Mesenchymal stem cell (in vitro differentiated cells and primary cell): Measurements from ENCODE around the gene MYO18B.

Experiments used
- DNase-seq: peaks from one replicate; pipeline ENCODE4 v3.0.0-alpha.2; 2013
- H2AFZ ChIP-seq: one replicate; pipeline ENCODE4 v1.6.1; 2013; ENCODE audit warnings: low read depth, mild to moderate bottlenecking, control low read depth, inconsistent platforms, low read length, moderate library complexity
- H2AK5ac ChIP-seq: 2 replicates; pipeline ENCODE4 v1.6.1; 2013; ENCODE audit warnings: low read length, moderate library complexity, mild to moderate bottlenecking, inconsistent platforms; ENCODE audit not compliant: severe bottlenecking
- H2BK120ac ChIP-seq: one replicate; pipeline ENCODE4 v1.6.1; 2013; ENCODE audit warnings: low read depth, mild to moderate bottlenecking, inconsistent platforms, low read length, moderate library complexity
- H2BK12ac ChIP-seq, 2 experiments: one replicate each; pipeline ENCODE4 v1.6.1; 2013; ENCODE audit warnings: inconsistent platforms in 2 of 2, low read length in 2 of 2, mild to moderate bottlenecking in 2 of 2, moderate library complexity in 2 of 2, control low read depth in 1 of 2
- H2BK15ac ChIP-seq: one replicate; pipeline ENCODE4 v1.6.1; 2013; ENCODE audit warnings: mild to moderate bottlenecking, low read depth, inconsistent platforms; ENCODE audit not compliant: poor library complexity, severe bottlenecking
- H2BK5ac ChIP-seq: 2 replicates; pipeline ENCODE4 v1.6.1; 2013; ENCODE audit warnings: low read depth, mild to moderate bottlenecking, low read length, control low read depth, inconsistent platforms; ENCODE audit not compliant: poor library complexity, severe bottlenecking
- H3K14ac ChIP-seq, 2 experiments: one replicate each; pipeline ENCODE4 v1.6.1; 2013; ENCODE audit warnings: inconsistent platforms in 2 of 2, low read length in 2 of 2, control low read depth in 1 of 2, mild to moderate bottlenecking in 1 of 2, moderate library complexity in 1 of 2
- H3K18ac ChIP-seq, 2 experiments: one replicate each; pipeline ENCODE4 v1.6.1; 2013; ENCODE audit warnings: inconsistent platforms in 2 of 2, low read length in 2 of 2, control low read depth in 1 of 2, low read depth in 1 of 2, mild to moderate bottlenecking in 1 of 2
- H3K23ac ChIP-seq, 2 experiments: one replicate each; pipeline ENCODE4 v1.6.1; 2013; ENCODE audit warnings: inconsistent platforms in 2 of 2, low read length in 2 of 2, mild to moderate bottlenecking in 2 of 2, moderate library complexity in 2 of 2, control low read depth in 1 of 2
- H3K27ac ChIP-seq: 2 replicates; pipeline ENCODE4 v1.5.1; 2013; ENCODE audit warnings: mild to moderate bottlenecking, moderate library complexity, low read length, control low read depth, inconsistent platforms; ENCODE audit not compliant: poor library complexity, severe bottlenecking
- H3K27me3 ChIP-seq, 2 experiments: 2 replicates each; pipeline versions ENCODE4 v1.6.1 to v1.7.0; 2013; ENCODE audit warnings: low read length in 2 of 2, mild to moderate bottlenecking in 2 of 2, moderate library complexity in 2 of 2, control low read depth in 1 of 2, inconsistent platforms in 1 of 2; ENCODE audit not compliant: control insufficient read depth in 1 of 2, insufficient read depth in 1 of 2
- H3K36me3 ChIP-seq, 2 experiments: 2 replicates each; pipeline versions ENCODE4 v1.6.1 to v1.7.0; 2013; ENCODE audit warnings: low read length in 2 of 2, control low read depth in 1 of 2, inconsistent platforms in 1 of 2, low read depth in 1 of 2, mild to moderate bottlenecking in 1 of 2; ENCODE audit not compliant: insufficient read depth in 2 of 2, control insufficient read depth in 1 of 2
- H3K4ac ChIP-seq, 2 experiments: one replicate each; pipeline ENCODE4 v1.6.1; 2013; ENCODE audit warnings: inconsistent platforms in 2 of 2, low read length in 2 of 2, mild to moderate bottlenecking in 2 of 2, moderate library complexity in 2 of 2, control low read depth in 1 of 2, low read depth in 1 of 2
- H3K4me1 ChIP-seq: 2 replicates; pipeline ENCODE4 v1.6.1; 2013; ENCODE audit warnings: low read depth, low read length, control low read depth; ENCODE audit not compliant: control insufficient read depth, insufficient read depth
- H3K4me2 ChIP-seq: 2 replicates; pipeline ENCODE4 v1.6.1; 2013; ENCODE audit warnings: low read length, mild to moderate bottlenecking, inconsistent platforms; ENCODE audit not compliant: poor library complexity, severe bottlenecking
- H3K4me3 ChIP-seq, 2 experiments: 2 replicates each; pipeline versions ENCODE4 v1.5.1 to v1.7.0; 2013; ENCODE audit warnings: low read length in 2 of 2, mild to moderate bottlenecking in 2 of 2, control low read depth in 1 of 2, low read depth in 1 of 2; ENCODE audit not compliant: insufficient read depth in 1 of 2
- H3K79me1 ChIP-seq: replicated peaks from 2 replicates; pipeline ENCODE4 v1.6.1; 2013; ENCODE audit warnings: mild to moderate bottlenecking, control low read depth, low read length, inconsistent platforms; ENCODE audit not compliant: poor library complexity, severe bottlenecking
- H3K9ac ChIP-seq: 2 replicates; pipeline ENCODE4 v1.7.0; 2013; ENCODE audit warnings: mild to moderate bottlenecking, low read length, moderate library complexity
- H3K9me3 ChIP-seq: 2 replicates; pipeline ENCODE4 v1.7.0; 2013; ENCODE audit warnings: mild to moderate bottlenecking, low read length; ENCODE audit not compliant: control insufficient read depth
- H4K8ac ChIP-seq: one replicate; pipeline ENCODE4 v1.6.1; 2013; ENCODE audit warnings: inconsistent platforms, mild to moderate bottlenecking, low read length, moderate library complexity
- H4K91ac ChIP-seq: one replicate; pipeline ENCODE4 v1.6.1; 2013; ENCODE audit warnings: mild to moderate bottlenecking, low read length, inconsistent platforms
- WGBS: methylation state at CpG from one replicate; pipeline ENCODE4 v1.1.7; 2013; ENCODE audit warnings: mixed read lengths; 5-methylcytosine and 5-hydroxymethylcytosine counted together

The MYO18B gene

DNA sequence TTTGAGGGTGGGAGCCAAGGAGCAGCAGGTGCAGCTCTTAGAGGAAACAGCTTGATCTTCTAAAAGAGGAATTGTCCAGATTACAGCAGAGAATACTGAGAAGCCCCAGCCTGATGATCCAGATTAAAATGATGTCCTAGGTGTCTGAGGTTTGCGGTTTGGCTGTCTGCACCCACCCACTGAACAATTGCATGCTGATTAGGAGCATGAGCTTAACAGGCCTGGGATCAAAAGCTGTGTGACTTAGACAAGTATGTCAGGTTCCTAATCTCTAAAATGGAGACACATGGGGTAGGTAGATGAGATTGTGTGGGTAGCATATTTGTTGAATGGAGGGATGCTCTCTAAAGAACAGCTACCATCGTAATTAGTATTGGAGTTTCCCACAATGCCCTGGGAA is 260.5 kb downstream of the MYO18B start:
- Histone ChIP-seq H4K8ac (no peak overlapping the region), H3K79me1 (no peaks in the 10 kb centered on the region), H3K23ac (no peak overlapping the region), H3K4me3 (no peak overlapping the region), H2BK12ac (no peak overlapping the region), H3K4me2 (no peak overlapping the region), H3K18ac (no peak overlapping the region), H3K4me1 (no peaks in the 10 kb centered on the region), H2BK5ac (no peak overlapping the region), H3K14ac (no peak overlapping the region), H3K36me3 (no peaks in the 10 kb centered on the region), H3K9me3 (no peaks in the 10 kb centered on the region), H3K27me3 (no peaks in the 10 kb centered on the region), H3K27ac (no peak overlapping the region), H2AK5ac (no peak overlapping the region), H3K9ac (no peak overlapping the region), H2BK15ac (no peak overlapping the region), H2BK120ac (no peak overlapping the region), H3K4ac (no peak overlapping the region), H2AFZ (no peak overlapping the region), H4K91ac (no peak overlapping the region)
- WGBS, result 64% methylated on average over 2 of the region's 2 CpGs
- no peak for DNase-seq

DNA sequence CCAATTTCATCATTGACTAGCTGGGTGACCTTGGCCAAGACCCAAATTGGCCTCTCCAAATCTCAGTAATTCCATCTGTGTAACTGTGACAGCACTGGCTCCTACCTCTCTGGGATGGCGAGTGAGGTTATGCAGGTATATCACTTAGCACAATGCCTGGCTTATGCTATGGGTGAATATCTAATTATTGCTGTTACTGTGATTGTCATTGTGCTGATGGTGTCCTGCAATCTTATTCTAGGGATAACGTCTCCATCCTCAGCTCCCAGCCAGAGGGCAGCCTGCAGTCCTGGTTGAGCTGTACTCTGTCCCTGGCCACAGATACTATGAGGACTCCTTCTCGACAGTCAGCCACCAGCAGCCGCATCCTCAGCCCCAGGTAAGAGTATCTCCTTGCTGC is 262.5 kb downstream of the MYO18B start:
- no peak for DNase-seq
- H2BK15ac ChIP-seq, result no peak overlapping the region
- H2AK5ac ChIP-seq, result no peak overlapping the region
- no peak overlapping the region for H3K9ac ChIP-seq
- H2BK120ac ChIP-seq, result no peak overlapping the region
- no peak overlapping the region for H4K8ac ChIP-seq
- H3K4me2 ChIP-seq, result no peak overlapping the region
- WGBS, result 84% methylated on average over 4 of the region's 4 CpGs
- H3K4ac ChIP-seq, result no peak overlapping the region
- H3K36me3 ChIP-seq, result no peaks in the 10 kb centered on the region
- H3K14ac ChIP-seq, result no peak overlapping the region
- no peak overlapping the region for H3K18ac ChIP-seq
- H3K79me1 ChIP-seq, result no peaks in the 10 kb centered on the region
- H4K91ac ChIP-seq, result no peak overlapping the region
- H3K4me1 ChIP-seq, result no peaks in the 10 kb centered on the region
- H2AFZ ChIP-seq, result no peak overlapping the region
- no peak overlapping the region for H2BK5ac ChIP-seq
- no peak overlapping the region for H2BK12ac ChIP-seq
- no peaks in the 10 kb centered on the region for H3K9me3 ChIP-seq
- H3K27me3 ChIP-seq, result no peaks in the 10 kb centered on the region
- H3K23ac ChIP-seq, result no peak overlapping the region
- no peak overlapping the region for H3K27ac ChIP-seq
- H3K4me3 ChIP-seq, result no peak overlapping the region

DNA sequence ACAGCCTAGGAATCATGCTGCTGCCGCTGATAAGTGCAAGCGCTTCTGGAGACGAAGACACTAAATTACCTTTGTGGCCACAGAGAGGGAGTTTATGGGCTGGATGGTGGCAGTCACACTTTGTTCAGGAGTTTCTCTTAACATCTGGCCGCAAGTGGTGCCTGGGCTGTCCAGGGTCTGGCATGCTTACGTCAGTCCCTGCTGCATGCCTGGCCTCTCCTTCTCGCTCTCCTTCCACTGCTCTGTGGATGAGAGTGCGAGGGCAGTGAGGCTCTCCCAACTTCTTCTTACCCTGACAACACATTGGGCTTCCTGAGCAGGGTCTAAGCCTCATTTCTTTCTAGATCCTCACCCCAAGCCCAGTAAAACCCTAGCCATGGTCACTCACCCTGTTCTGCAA is 266.6 kb downstream of the MYO18B start:
- Histone ChIP-seq H2BK5ac (no peak overlapping the region), H3K4me3 (no peak overlapping the region), H2BK15ac (no peak overlapping the region), H4K8ac (no peak overlapping the region), H3K36me3 (no peaks in the 10 kb centered on the region), H2BK12ac (no peak overlapping the region), H3K14ac (no peak overlapping the region), H2AFZ (no peak overlapping the region), H3K9ac (no peak overlapping the region), H3K4me2 (no peak overlapping the region), H3K9me3 (no peaks in the 10 kb centered on the region), H3K27ac (no peak overlapping the region), H3K79me1 (no peaks in the 10 kb centered on the region), H2AK5ac (no peak overlapping the region), H2BK120ac (no peak overlapping the region), H3K23ac (no peak overlapping the region), H3K4ac (no peak overlapping the region), H3K27me3 (no peaks in the 10 kb centered on the region), H4K91ac (no peak overlapping the region), H3K4me1 (no peaks in the 10 kb centered on the region), H3K18ac (no peak overlapping the region)
- 43% methylated on average over 7 of the region's 7 CpGs for WGBS
- no peak for DNase-seq

DNA sequence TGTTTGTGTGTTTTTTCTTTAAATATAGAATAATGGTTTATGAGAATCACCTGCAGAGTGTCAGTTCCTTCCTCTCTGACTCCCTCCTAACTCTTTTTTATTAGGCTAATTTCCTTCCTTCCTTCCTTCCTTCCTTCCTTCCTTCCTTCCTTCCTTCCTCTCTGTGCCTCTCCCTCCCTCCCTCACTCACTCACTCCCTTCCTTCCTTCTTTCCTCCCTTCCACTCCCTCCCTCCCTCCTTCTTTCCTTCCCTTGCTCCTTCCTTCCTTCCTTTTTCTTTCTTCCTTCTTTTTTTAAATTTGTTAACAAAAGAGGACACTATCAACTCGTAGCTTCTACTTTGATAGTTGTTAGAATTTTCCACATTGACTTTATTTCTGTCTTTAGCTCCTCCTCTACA is 274.9 kb downstream of the MYO18B start:
- no peak overlapping the region for H2BK12ac ChIP-seq
- no peak overlapping the region for H3K27ac ChIP-seq
- H3K4me3 ChIP-seq, result no peak overlapping the region
- no peak overlapping the region for H2BK5ac ChIP-seq
- H3K4me1 ChIP-seq, result no peaks in the 10 kb centered on the region
- H2AK5ac ChIP-seq, result no peak overlapping the region
- H3K4me2 ChIP-seq, result no peak overlapping the region
- H3K14ac ChIP-seq, result no peak overlapping the region
- WGBS, result 22% methylated on average over 1 of the region's 1 CpG
- H2AFZ ChIP-seq, result no peak overlapping the region
- H3K23ac ChIP-seq, result no peak overlapping the region
- H2BK15ac ChIP-seq, result no peak overlapping the region
- no peak overlapping the region for H4K91ac ChIP-seq
- H3K79me1 ChIP-seq, result no peaks in the 10 kb centered on the region
- H4K8ac ChIP-seq, result no peak overlapping the region
- no peak for DNase-seq
- H3K9me3 ChIP-seq, result no peaks in the 10 kb centered on the region
- no peaks in the 10 kb centered on the region for H3K27me3 ChIP-seq
- no peak overlapping the region for H2BK120ac ChIP-seq
- no peak overlapping the region for H3K18ac ChIP-seq
- no peaks in the 10 kb centered on the region for H3K36me3 ChIP-seq
- H3K9ac ChIP-seq, result no peak overlapping the region
- no peak overlapping the region for H3K4ac ChIP-seq
